ENCODE data around the gene SLCO3A1.

Gene SLCO3A1

DNA sequence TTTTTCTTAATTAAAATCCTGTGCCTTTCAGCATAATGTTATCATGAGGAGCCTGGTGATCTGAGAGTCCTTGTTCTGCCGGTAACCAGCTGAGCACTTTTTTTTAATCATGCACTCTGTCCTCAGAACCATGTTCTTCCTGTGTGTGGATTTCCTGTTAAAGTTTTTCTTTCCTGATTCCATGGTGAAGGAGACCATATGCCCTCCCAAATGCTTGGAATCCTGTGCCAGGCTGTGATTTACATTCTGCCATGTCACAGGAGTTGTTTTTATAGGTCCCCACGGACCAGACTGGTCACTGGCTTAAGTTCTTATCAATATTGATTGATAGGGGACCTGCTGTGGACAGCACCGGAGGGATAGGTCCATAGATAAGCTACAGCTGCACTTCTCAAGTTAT is 257.8 kb downstream of the SLCO3A1 start:
- DNase-seq = no peak

DNA sequence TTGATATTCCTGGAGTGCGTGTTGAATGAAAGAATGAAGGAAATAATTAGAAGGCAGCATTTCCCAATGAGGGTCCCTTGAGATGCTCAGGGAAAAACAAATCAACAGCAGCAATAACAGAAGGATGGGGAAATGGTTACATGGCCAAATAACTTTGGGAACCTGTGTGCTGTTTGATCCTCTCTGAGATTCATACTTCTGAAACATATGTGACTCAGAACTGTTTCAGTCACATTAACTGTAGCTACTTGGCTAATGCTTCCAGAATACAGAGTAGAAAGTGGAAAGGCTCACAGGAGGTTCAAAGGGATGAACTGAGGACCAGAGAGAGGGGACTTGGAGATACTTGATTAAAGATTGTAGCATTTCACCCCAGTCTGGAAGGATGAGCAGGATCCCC is 258.2 kb downstream of the SLCO3A1 start:
- DNase-seq = no peak

- no peak for DNase-seq
Measured at GRCh38 chr15:92112180-92112579, 258.7 kb downstream of the SLCO3A1 start.

- DNase-seq = no peak
Measured at GRCh38 chr15:92112711-92113110, 259.2 kb downstream of the SLCO3A1 start.

DNA sequence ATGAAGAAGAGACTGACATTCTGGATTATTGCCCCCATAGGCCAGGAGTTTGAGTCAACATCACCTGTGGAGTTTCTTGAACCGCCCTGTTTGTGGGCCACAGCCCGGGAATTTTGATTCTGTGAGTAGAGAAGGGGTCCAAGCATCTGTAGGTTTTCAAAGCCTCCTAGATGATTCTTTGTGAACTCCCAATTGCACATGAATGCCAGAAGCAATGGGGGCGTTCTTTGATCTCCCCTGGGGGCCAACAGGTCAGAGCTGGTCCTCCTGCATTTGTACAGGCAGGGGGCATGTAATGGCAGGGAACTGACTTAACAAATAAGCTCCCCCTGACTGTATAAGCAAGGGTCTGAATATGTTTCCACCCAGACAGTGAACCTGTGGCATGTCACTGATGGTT is 260.3 kb downstream of the SLCO3A1 start:
- no peak for DNase-seq

GRCh38 chr15:92115834-92116233 is 262.3 kb downstream of the SLCO3A1 start:
- no peak for DNase-seq

DNA sequence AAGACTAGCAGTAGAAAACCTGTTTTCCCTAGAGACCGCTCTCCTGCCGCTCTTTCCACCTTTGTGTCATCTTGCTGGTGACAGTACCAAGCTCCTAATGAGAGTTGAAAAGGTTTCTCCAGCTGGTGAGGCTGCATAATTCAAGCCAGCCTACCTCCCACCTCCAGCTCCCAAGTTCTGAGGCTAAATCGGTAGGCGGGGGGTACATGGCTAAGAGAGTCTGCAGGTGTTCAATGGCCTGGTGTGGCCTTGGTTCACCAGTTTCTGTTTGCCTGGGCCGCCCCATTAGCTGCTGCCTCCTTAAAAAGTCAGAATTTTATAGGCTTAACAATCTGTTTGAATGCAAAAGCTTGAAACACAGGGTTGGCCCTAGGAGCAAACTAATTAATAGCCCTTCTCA is 262.8 kb downstream of the SLCO3A1 start:
- DNase-seq = no peak

DNA sequence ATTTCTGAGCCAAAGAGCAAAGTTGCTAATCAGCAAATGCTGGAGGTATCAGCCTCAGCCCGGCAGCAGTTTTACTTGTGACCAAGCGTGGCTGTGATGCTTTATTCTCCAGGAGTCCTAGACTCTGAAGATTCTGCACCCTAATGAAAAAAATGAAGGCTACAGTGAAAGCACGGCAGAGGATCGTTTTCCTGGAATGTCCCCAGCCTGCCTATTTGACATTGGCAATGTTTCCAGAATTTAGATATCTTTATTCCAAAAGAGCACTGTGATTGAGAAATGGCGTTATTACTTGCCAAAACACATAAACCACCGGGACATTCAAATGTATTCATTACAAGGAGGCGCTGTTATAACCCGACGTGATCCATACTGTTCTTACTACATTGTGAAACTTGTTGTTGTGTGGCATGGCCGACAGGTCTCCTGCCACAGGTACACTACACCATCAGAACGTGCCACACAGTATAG is 263.8 kb downstream of the SLCO3A1 start:
- no peak for DNase-seq

- DNase-seq = no peak
Measured at GRCh38 chr15:92118162-92118935, 264.8 kb downstream of the SLCO3A1 start.

DNA sequence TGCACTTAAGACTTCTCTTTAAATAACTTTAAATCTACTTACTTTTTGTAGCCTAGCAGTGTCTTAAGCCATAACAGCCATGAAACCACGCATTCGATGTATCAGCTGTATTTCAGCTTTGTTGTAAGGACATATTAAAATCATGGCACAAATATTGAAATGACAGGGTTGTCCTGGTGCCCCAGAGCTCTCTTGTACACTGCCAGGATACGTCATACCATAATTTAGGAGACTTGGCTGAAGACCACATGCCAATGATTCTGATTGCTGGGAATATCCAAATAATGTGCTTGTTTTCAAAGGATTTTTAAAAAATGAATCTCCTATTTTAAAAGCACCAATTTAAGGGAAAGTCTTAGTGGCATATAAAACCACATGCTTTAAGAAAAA is 265.4 kb downstream of the SLCO3A1 start:
- no peak for DNase-seq

- DNase-seq = no peak
Measured at GRCh38 chr15:92120094-92120795, 266.7 kb downstream of the SLCO3A1 start.

- DNase-seq = no peak
Measured at GRCh38 chr15:92121047-92121446, 267.5 kb downstream of the SLCO3A1 start.

GRCh38 chr15:92122259-92122658 is 268.8 kb downstream of the SLCO3A1 start:
- no peak for DNase-seq

GRCh38 chr15:92123962-92124656 is 270.6 kb downstream of the SLCO3A1 start:
- no peak for DNase-seq

- DNase-seq = no peak
Measured at GRCh38 chr15:92124657-92125010, 271.1 kb downstream of the SLCO3A1 start.

- no peak for DNase-seq
Measured at GRCh38 chr15:92128788-92129187, 275.3 kb downstream of the SLCO3A1 start.

- no peak for DNase-seq
Measured at GRCh38 chr15:92130244-92130643, 276.7 kb downstream of the SLCO3A1 start.

DNA sequence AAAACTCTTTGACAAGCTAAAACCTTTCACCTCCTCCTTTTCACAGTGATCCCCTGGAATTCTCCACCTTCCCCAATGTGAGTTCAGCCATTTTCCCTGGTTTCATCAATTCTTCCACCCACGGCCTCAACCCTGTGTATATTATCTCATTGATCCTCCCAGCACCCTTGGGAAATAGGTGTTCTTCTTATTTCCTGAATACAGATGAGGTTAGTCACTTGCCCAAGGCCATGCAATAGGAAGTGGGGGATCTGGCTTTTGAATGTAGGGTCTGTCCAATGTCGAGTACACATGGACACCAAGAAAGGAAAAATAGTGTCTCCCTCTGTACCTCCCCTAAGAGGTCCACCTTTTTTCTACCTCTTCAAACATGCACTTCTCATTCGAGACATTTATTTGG is 277.4 kb downstream of the SLCO3A1 start:
- DNase-seq = no peak

DNA sequence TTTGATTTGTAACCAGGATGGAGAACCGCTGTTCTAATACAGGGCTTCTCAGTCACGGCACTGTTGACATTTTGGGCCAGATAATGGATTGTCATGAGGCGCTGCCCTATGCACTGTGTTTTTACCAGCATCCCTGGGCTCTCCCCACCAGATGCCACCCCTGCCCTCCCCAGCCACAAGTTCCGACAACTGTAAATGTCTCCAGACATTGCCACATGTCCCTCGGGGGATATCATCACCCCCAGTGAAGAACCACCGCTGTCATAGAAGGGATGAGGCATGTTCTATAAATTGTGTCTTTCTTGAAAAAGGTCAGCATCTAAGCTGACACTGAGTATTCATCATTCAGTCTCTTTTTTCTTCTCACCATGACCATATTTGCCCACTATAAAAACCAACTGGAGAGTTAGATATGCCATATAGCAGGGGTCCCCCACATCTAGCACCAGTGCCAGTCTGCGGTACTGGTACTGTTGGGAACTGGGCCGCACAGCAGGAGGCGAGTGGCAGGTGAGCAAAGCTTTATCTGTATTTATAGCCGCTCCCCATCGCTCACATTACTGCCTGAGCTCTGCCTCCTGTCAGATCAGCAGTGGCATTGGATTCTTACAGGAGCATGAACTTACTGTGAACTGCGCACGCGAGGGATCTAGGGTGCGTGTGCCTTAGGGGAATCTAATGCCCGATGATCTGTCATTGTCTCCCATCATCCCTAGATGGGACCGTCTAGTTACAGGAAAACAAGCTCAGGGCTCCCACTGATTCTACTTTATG is 279.7 kb downstream of the SLCO3A1 start:
- no peak for DNase-seq

- no peak for DNase-seq
Measured at GRCh38 chr15:92140796-92141195, 287.3 kb downstream of the SLCO3A1 start.

GRCh38 chr15:92141607-92142006 is 288.1 kb downstream of the SLCO3A1 start:
- DNase-seq = no peak

DNA sequence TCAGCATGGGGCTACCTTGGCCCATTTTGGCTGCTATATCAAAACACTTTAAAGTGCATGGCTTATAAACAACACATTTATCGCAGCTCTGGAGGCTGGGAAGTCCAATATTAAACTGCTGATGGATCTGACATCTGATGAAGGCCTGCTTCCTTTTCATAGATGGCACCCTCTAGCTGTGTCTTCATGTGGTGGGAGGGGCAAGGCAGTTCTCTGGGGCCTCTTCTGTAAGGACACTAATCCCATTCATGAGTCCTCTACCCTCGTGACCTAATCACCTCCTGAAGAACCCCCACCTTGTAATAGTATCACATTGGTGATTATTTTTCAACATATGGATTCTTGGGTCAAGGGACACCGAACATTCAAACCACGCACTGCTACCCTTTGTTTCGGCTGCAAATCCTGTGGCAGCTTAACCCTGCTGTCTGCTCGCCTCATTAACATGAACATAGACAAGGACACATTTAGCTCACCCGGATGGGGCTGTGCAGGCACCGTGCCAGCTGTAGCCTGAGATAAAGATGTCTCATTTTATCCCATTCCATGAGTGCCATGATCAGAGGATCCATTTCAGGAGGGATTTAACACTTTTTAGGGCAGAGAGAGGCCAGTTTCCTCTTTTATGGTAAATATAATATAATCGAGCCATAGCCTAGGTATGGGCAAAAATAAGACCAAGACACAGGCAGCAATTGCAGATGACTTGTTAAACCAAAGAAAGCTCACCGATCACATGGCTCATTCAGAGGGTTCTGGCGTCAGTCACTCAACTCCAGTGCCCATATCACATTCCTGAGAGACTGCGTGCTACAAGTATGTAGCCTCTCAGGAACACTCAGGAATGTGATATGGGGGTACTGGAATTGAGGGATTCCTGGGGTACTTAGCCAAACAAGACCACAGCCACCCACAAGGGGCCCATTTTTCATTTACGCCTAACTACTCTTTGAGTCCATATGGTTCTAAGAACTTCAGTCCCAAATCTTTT is 289.0 kb downstream of the SLCO3A1 start:
- no peak for DNase-seq

Data from NCI-H1694 (cell line).